H1 (cell line): Measurements from ENCODE around the gene VSIG10. TPM values are rescaled to one million over a fixed set of nuclear protein-coding genes. Genes with fewer than 3 reads are reported as not detected.

Experiments
- CEBPB ChIP-seq: IDR thresholded peaks from 2 replicates; pipeline ENCODE4 v1.6.1; 2012; ENCODE audit warnings: low read depth, low read length
- CHD1 ChIP-seq: IDR thresholded peaks from 2 replicates; pipeline ENCODE4 v1.6.1; 2012; ENCODE audit warnings: low read depth, low read length, improper control_type of control experiment
- KDM5A ChIP-seq: fragments of 200-600 bp; IDR thresholded peaks from 2 replicates; pipeline ENCODE4 v1.7.1; 2012; ENCODE audit warnings: mild to moderate bottlenecking, low read length, inconsistent platforms, mixed read lengths
- RAD21 ChIP-seq, 2 experiments: IDR thresholded peaks in 1 of 2; conservative IDR thresholded peaks in 1 of 2; 2 replicates each; pipeline ENCODE4 v1.6.1; 2011; ENCODE audit warnings: low read depth in 2 of 2, low read length in 2 of 2, improper control_type of control experiment in 1 of 2, inconsistent platforms in 1 of 2, mild to moderate bottlenecking in 1 of 2, moderate library complexity in 1 of 2
- SAP30 ChIP-seq: fragments of 300-600 bp; sonication (generic); IDR thresholded peaks from 2 replicates; pipeline ENCODE4 v1.7.1; 2012; ENCODE audit warnings: low read length, moderate library complexity, mild to moderate bottlenecking, inconsistent platforms; ENCODE audit not compliant: insufficient read depth, insufficient replicate concordance
- SP1 ChIP-seq: IDR thresholded peaks from 2 replicates; pipeline ENCODE4 v1.6.1; 2011; ENCODE audit warnings: low read depth, low read length
- polyA plus RNA-seq, 7 experiments: library from polyadenylated mRNA; depleted of rRNA in 3 of 7; stranded (reverse) in 5 of 7; unstranded in 2 of 7; fragments of >200 nt in 5 of 7; fragments of 200-250 nt in 2 of 7; gene quantifications; 1 replicate in 5 of 7; 2 replicates in 1 of 7; 4 replicates in 1 of 7; pipeline versions ENCODE4 v1.2.1 to v1.2.3, GENCODE V29; 2011 to 2013; ENCODE audit warnings: missing spikeins in 2 of 7, mixed read lengths in 2 of 7
- small RNA-seq: library from polyadenylated mRNA; stranded (forward); fragments of <200 nt; extraction: miRNeasy Mini kit (QIAGEN cat#:217004); gene quantifications from one replicate; pipeline ENCODE3, GENCODE V24; 2013; ENCODE audit not compliant: insufficient read depth
- total RNA-seq: library from RNA; stranded (reverse); fragmentation: NEBNext Ultra II Directional; extraction: Animal tissue kit (Norgen Biotek cat#: 25700); gene quantifications from 2 replicates; pipeline ENCODE4 v1.2.1, GENCODE V29; 2021

Gene VSIG10
- total and polyA plus RNA-seq, 2 of the 8 experiments (the other 6 are each of a cell fraction or from before 2014, with no cell fraction given) = 34.4 to 93.6 TPM

- TF ChIP-seq CHD1 (no peak), RAD21 (IDR thresholded peaks at IDR 0.05 in 1 of 2, conservative IDR thresholded peaks at IDR 0.05 in 1 of 2; ENCODE audit: low read depth in 2 of 2, low read length in 2 of 2) (no peak), SP1 (no peak), KDM5A (no peak), SAP30 (no peak), CEBPB (no peak)
Measured at GRCh38 chr12:118015306-118015705, 88.5 kb downstream of the VSIG10 start (continued).

Small RNAs within 50 kb of the gene (small RNA-seq; reads per million reads assigned to genes)
- not detected for gene AC131159.1

Other genes starting within 250 kb of the VSIG10 start
- 2.1 and 2.2 TPM in 2 replicates for gene KSR2, start 135.0 kb downstream of the VSIG10 start, total RNA-seq
- 0.60 and 0.74 TPM in 2 replicates for gene KSR2, start 135.0 kb downstream of the VSIG10 start, polyA plus RNA-seq (2011; rRNA removed)
- gene RFC5, start 87.3 kb downstream of the VSIG10 start, total RNA-seq = 34.4 and 35.5 TPM in 2 replicates
- gene RFC5, start 87.3 kb downstream of the VSIG10 start, polyA plus RNA-seq (2011; rRNA removed) = 40.6 and 40.9 TPM in 2 replicates
- 58.2 and 70.0 TPM in 2 replicates for gene WSB2, start 42.8 kb downstream of the VSIG10 start, total RNA-seq
- 47.1 and 47.5 TPM in 2 replicates for gene WSB2, start 42.8 kb downstream of the VSIG10 start, polyA plus RNA-seq (2011; rRNA removed)
- 444 and 458 TPM in 2 replicates for gene PEBP1, start 32.1 kb upstream of the VSIG10 start, total RNA-seq
- 580 and 622 TPM in 2 replicates for gene PEBP1, start 32.1 kb upstream of the VSIG10 start, polyA plus RNA-seq (2011; rRNA removed)